Activated gamma-delta T cell (primary cell): Measurements from ENCODE around the gene SNAPC2.
"Not testable (repeated sequence)": the region's sequence is repeated elsewhere in the genome, so short reads cannot be mapped to it uniquely, and the experiment has no call there.

ENCODE experiments used
- DNase-seq: peaks from one replicate; lab custom pipeline; 2025; lab: John Stamatoyannopoulos, UW

Gene SNAPC2

GRCh38 chr19:7908742-7909461 lies 11.2 kb upstream of the SNAPC2 start:
- no peak for DNase-seq

GRCh38 chr19:7909471-7910067 lies 10.6 kb upstream of the SNAPC2 start:
- DNase-seq = no peak

GRCh38 chr19:7910321-7911161 lies 9.6 kb upstream of the SNAPC2 start:
- DNase-seq = no peak

- DNase-seq = no peak
These were observed 8.5 kb upstream of the SNAPC2 start for GRCh38 chr19:7911508-7912143.

- DNase-seq = no peak
These were observed 7.9 kb upstream of the SNAPC2 start for GRCh38 chr19:7912144-7912696.

- DNase-seq = no peak
These were observed 7.2 kb upstream of the SNAPC2 start for GRCh38 chr19:7912697-7913564.

GRCh38 chr19:7913652-7914051 lies 6.5 kb upstream of the SNAPC2 start:
- DNase-seq = no peak

GRCh38 chr19:7914099-7914498 lies 6.0 kb upstream of the SNAPC2 start:
- DNase-seq = no peak

- no peak for DNase-seq
These were observed 5.5 kb upstream of the SNAPC2 start, which contains the start of gene TGFBR3L for GRCh38 chr19:7914598-7915045. Gene TGFBR3L, plus strand, starts transcription at chr19:7914830.

- DNase-seq = no peak
These were observed 4.7 kb upstream of the SNAPC2 start for GRCh38 chr19:7915250-7916102.

- DNase-seq = peak; percentile 67
These were observed 3.8 kb upstream of the SNAPC2 start for GRCh38 chr19:7916103-7916954.

GRCh38 chr19:7916955-7917266 lies 3.2 kb upstream of the SNAPC2 start:
- no peak for DNase-seq

GRCh38 chr19:7917267-7918061 lies 2.7 kb upstream of the SNAPC2 start:
- peak; percentile 40 for DNase-seq

GRCh38 chr19:7918062-7918614 lies 2.0 kb upstream of the SNAPC2 start:
- DNase-seq = not testable (repeated sequence)

GRCh38 chr19:7918615-7919421 lies 1.3 kb upstream of the SNAPC2 start:
- no peak for DNase-seq

GRCh38 chr19:7920519-7921301 lies 572 bp downstream of the SNAPC2 start:
- peak; percentile 100 for DNase-seq
